ENCODE measurements around the gene GALNT18. TPM values are rescaled to one million over a fixed set of nuclear protein-coding genes. Genes with fewer than 3 reads are reported as not detected.

GALNT18 gene
- total RNA-seq, 1 experiment from 2014 or later, result not detected

DNA sequence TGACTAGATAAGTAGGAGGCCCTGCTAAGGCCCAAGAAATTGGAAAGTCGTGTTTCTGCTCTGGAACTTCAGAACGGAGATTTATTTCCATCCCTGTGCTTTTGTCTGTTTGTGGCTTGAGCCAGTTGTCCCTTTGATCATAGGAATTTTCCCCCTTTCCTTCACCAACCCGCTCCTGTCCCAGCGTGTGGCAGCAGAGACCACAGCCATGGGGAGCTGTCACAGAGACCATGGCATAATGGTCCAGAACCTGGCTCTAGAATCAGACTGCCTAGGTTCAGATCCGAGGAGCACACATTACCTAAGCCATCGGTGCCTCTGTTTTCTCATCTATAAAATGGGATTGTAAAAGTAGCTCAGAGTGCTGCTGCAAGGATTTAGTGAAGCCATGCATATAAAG is 128.1 kb downstream of the GALNT18 start:
- no peak for DNase-seq
- H3K9me3 ChIP-seq (ENCODE audit: insufficient read depth, low read depth), result no peaks in the 10 kb centered on the region
- POLR2A ChIA-PET (ENCODE audit: unreplicated experiment), result no interaction called here
- no peak overlapping the region for H3K4me2 ChIP-seq
- no peaks in the 10 kb centered on the region for H4K20me1 ChIP-seq (ENCODE audit: insufficient read depth)
- no peaks in the 10 kb centered on the region for H3K9me2 ChIP-seq (ENCODE audit: insufficient read depth)
- H3K27ac ChIP-seq, result no peak overlapping the region
- no peak overlapping the region for H2AFZ ChIP-seq
- BruUV-seq (replicated peaks), result no TSS peak
- no peak for TF ChIP-seq EZH2 (IDR thresholded peaks at IDR 0.05; ENCODE audit: low read depth)
- TF ChIP-seq, protein P1, sequence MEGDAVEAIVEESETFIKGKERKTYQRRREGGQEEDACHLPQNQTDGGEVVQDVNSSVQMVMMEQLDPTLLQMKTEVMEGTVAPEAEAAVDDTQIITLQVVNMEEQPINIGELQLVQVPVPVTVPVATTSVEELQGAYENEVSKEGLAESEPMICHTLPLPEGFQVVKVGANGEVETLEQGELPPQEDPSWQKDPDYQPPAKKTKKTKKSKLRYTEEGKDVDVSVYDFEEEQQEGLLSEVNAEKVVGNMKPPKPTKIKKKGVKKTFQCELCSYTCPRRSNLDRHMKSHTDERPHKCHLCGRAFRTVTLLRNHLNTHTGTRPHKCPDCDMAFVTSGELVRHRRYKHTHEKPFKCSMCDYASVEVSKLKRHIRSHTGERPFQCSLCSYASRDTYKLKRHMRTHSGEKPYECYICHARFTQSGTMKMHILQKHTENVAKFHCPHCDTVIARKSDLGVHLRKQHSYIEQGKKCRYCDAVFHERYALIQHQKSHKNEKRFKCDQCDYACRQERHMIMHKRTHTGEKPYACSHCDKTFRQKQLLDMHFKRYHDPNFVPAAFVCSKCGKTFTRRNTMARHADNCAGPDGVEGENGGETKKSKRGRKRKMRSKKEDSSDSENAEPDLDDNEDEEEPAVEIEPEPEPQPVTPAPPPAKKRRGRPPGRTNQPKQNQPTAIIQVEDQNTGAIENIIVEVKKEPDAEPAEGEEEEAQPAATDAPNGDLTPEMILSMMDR (conservative IDR thresholded peaks at IDR 0.05), result no peak
- H3F3A ChIP-seq (ENCODE audit: insufficient read depth, low read depth), result no peaks in the 10 kb centered on the region
- intact Hi-C loops (cut with micrococcal nuclease; ENCODE audit: unreplicated experiment), result no loop called here
- H3K79me2 ChIP-seq (ENCODE audit: low read depth), result no peaks in the 10 kb centered on the region
- no peaks in the 10 kb centered on the region for H3K27me3 ChIP-seq (ENCODE audit: insufficient read depth, low read depth)
- no peak overlapping the region for H3K4me3 ChIP-seq
- H3K4me1 ChIP-seq (replicated peaks; ENCODE audit: insufficient read depth), result no peaks in the 10 kb centered on the region
- CTCF ChIA-PET, result no interaction called here
- no peaks in the 10 kb centered on the region for H3K36me3 ChIP-seq (ENCODE audit: low read depth)

DNA sequence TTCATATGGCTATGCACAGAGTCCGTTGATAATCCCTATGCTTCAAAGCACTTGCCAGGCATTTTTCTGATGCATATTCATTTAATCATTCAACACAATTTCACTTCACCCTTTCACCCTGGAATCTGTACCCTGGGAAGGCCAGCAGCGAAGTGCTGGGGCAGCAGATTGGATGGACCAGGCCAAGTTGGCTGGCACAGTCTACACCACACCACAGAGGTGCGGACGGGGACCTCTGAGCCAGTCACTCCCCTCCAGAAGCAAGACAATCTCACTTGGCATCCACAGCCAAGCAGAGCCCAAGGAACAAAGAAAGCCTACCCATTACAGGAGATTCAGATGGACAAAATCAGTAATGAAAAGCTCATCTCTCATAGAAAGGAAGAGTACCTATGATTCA is 130.2 kb downstream of the GALNT18 start:
- DNase-seq, result no peak
- Histone ChIP-seq H3K79me2 (ENCODE audit: low read depth) (no peaks in the 10 kb centered on the region), H4K20me1 (ENCODE audit: insufficient read depth) (no peaks in the 10 kb centered on the region), H3K9me2 (ENCODE audit: insufficient read depth) (no peaks in the 10 kb centered on the region), H3K4me3 (no peak overlapping the region), H3K4me2 (no peak overlapping the region), H3K9me3 (ENCODE audit: insufficient read depth, low read depth) (no peaks in the 10 kb centered on the region), H2AFZ (no peak overlapping the region), H3K27me3 (ENCODE audit: insufficient read depth, low read depth) (no peaks in the 10 kb centered on the region), H3K36me3 (ENCODE audit: low read depth) (no peaks in the 10 kb centered on the region), H3K4me1 (replicated peaks; ENCODE audit: insufficient read depth) (no peaks in the 10 kb centered on the region), H3F3A (ENCODE audit: insufficient read depth, low read depth) (no peaks in the 10 kb centered on the region), H3K27ac (no peak overlapping the region)
- TF ChIP-seq, protein P1 (conservative IDR thresholded peaks at IDR 0.05), result no peak
- no peak for TF ChIP-seq EZH2 (IDR thresholded peaks at IDR 0.05; ENCODE audit: low read depth)
- ChIA-PET CTCF (no interaction called here), POLR2A (ENCODE audit: unreplicated experiment) (no interaction called here)
- no TSS peak for BruUV-seq (replicated peaks)
- intact Hi-C loops (cut with micrococcal nuclease; ENCODE audit: unreplicated experiment), result no loop called here

DNA sequence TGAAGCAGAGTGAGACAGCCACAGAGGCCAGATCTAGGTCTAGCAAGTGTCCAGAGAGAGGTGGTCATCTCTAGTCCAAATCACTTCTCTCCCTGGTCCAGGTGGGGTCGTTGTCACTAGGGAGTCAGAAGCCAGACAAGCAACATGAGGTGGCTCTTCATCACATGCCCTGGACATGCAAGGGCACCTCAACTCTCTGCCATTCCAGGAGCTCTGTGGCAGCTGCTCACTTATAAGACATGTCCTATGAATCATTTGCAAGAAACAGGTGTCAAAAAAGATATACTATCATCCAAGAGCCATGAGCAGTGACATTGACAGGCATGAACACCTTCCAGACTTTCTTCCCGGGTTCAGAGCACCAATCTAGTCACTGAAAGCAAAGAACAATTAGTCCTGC is 130.8 kb downstream of the GALNT18 start:
- POLR2A ChIA-PET (ENCODE audit: unreplicated experiment), result no interaction called here
- no peaks in the 10 kb centered on the region for H4K20me1 ChIP-seq (ENCODE audit: insufficient read depth)
- H3K9me2 ChIP-seq (ENCODE audit: insufficient read depth), result no peaks in the 10 kb centered on the region
- CTCF ChIA-PET, result no interaction called here
- TF ChIP-seq, protein P1 (conservative IDR thresholded peaks at IDR 0.05), result no peak
- TF ChIP-seq EZH2 (IDR thresholded peaks at IDR 0.05; ENCODE audit: low read depth), result no peak
- H3K36me3 ChIP-seq (ENCODE audit: low read depth), result no peaks in the 10 kb centered on the region
- no peak overlapping the region for H3K27ac ChIP-seq
- no peaks in the 10 kb centered on the region for H3F3A ChIP-seq (ENCODE audit: insufficient read depth, low read depth)
- intact Hi-C loops (cut with micrococcal nuclease; ENCODE audit: unreplicated experiment), result no loop called here
- H3K79me2 ChIP-seq (ENCODE audit: low read depth), result no peaks in the 10 kb centered on the region
- H3K4me3 ChIP-seq, result no peak overlapping the region
- H3K9me3 ChIP-seq (ENCODE audit: insufficient read depth, low read depth), result no peaks in the 10 kb centered on the region
- no peak for DNase-seq
- H2AFZ ChIP-seq, result no peak overlapping the region
- H3K4me1 ChIP-seq (replicated peaks; ENCODE audit: insufficient read depth), result no peaks in the 10 kb centered on the region
- H3K27me3 ChIP-seq (ENCODE audit: insufficient read depth, low read depth), result no peaks in the 10 kb centered on the region
- BruUV-seq (replicated peaks), result no TSS peak
- no peak overlapping the region for H3K4me2 ChIP-seq
